Chondrocyte (in vitro differentiated cells): ENCODE results near the gene ADCY5. TPM values are rescaled to one million over a fixed set of nuclear protein-coding genes. Genes with fewer than 3 reads are reported as not detected.
"Not testable (repeated sequence)": the region's sequence is repeated elsewhere in the genome, so short reads cannot be mapped to it uniquely, and the experiment has no call there.

ENCODE experiments used
- DNase-seq: peaks from one replicate; pipeline ENCODE4 v3.0.0; 2021; ENCODE audit warnings: mixed read lengths, low spot score
- H3K27ac Mint-ChIP-seq: one replicate; pipeline ENCODE4 v1.8.0; 2021; ENCODE audit warnings: mild to moderate bottlenecking, moderate library complexity, mixed read lengths; ENCODE audit not compliant: unreplicated experiment
- H3K27me3 Mint-ChIP-seq: 2 replicates; pipeline ENCODE4 v1.8.0; 2021; ENCODE audit warnings: low read depth, mixed read lengths
- H3K36me3 Mint-ChIP-seq: 2 replicates; pipeline ENCODE4 v1.8.0; 2021; ENCODE audit warnings: low read depth, mixed read lengths
- H3K4me1 Mint-ChIP-seq: 2 replicates; pipeline ENCODE4 v1.8.0; 2021; ENCODE audit warnings: low read depth, mild to moderate bottlenecking, mixed read lengths
- H3K4me3 Mint-ChIP-seq: one replicate; pipeline ENCODE4 v1.8.0; 2021; ENCODE audit warnings: mild to moderate bottlenecking, moderate library complexity, mixed read lengths; ENCODE audit not compliant: unreplicated experiment
- H3K9me3 Mint-ChIP-seq: 2 replicates; pipeline ENCODE4 v1.8.0; 2021; ENCODE audit warnings: low read depth, mixed read lengths
- CTCF ChIP-seq: fragments of 200-600 bp; sonication (generic); IDR thresholded peaks from 2 replicates; pipeline ENCODE4 v1.5.0; 2021; ENCODE audit warnings: antibody characterized with exemption, mild to moderate bottlenecking, moderate library complexity
- long read RNA-seq: library from polyadenylated mRNA; stranded (forward); transcript quantifications from one replicate; pipeline ENCODE4 v2.0.0, GENCODE V29; 2021
- total RNA-seq: library from RNA; stranded (reverse); gene quantifications from 3 replicates; pipeline ENCODE4 v1.2.1, GENCODE V29; 2021

Gene ADCY5
- total RNA-seq, result 8.0 to 28.6 TPM (median 10.5 TPM) in 3 replicates
- long read RNA-seq, full-length matches to known transcripts, result 5 of 6 reads
- long read RNA-seq, partial matches to known transcripts, result 0 of 6 reads
- long read RNA-seq, other reads (novel, unspliced or antisense), result 1 of 6 reads

GRCh38 chr3:123448536-123449101, at the start of gene ADCY5:
Gene ADCY5, minus strand, starts transcription at chr3:123449090. Its CDS starts 545 bp downstream, at chr3:123448545.
- DNase-seq, result no peak
- H3K4me3 Mint-ChIP-seq, result peak within 1 kb of the TSS; percentile 71

GRCh38 chr3:123493912-123494311, 45.0 kb upstream of the ADCY5 start:
- H3K4me3 Mint-ChIP-seq, result no peak overlapping the region
- no peak overlapping the region for H3K27ac Mint-ChIP-seq
- H3K27me3 Mint-ChIP-seq, result no peaks in the 10 kb centered on the region
- H3K4me1 Mint-ChIP-seq, result peaks cover 13% of the 10 kb centered on the region
- TF ChIP-seq CTCF, result no peak
- no peaks in the 10 kb centered on the region for H3K9me3 Mint-ChIP-seq
- H3K36me3 Mint-ChIP-seq, result peaks cover 27% of the 10 kb centered on the region
- no peak for DNase-seq

More at GRCh38 chr3:123448536-123449101, at the start of gene ADCY5:
- peaks cover 31% of the 10 kb centered on the region for H3K27me3 Mint-ChIP-seq
- no peaks in the 10 kb centered on the region for H3K36me3 Mint-ChIP-seq
- H3K27ac Mint-ChIP-seq, result no peak within 1 kb of the TSS
- H3K4me1 Mint-ChIP-seq, result peaks cover 28% of the 10 kb centered on the region
- no peaks in the 10 kb centered on the region for H3K9me3 Mint-ChIP-seq
- no peak for TF ChIP-seq CTCF

GRCh38 chr3:123491966-123492587, 43.2 kb upstream of the ADCY5 start:
- Mint-ChIP-seq H3K4me1 (peaks cover 10% of the 10 kb centered on the region), H3K27me3 (no peaks in the 10 kb centered on the region), H3K27ac (no peak overlapping the region), H3K9me3 (no peaks in the 10 kb centered on the region), H3K4me3 (no peak overlapping the region), H3K36me3 (peaks cover 21% of the 10 kb centered on the region)
- TF ChIP-seq CTCF, result no peak
- DNase-seq, result no peak

GRCh38 chr3:123489400-123490004, 40.6 kb upstream of the ADCY5 start:
- peak overlapping the region; percentile 24 for H3K27ac Mint-ChIP-seq
- no peak overlapping the region for H3K4me3 Mint-ChIP-seq
- peaks cover 10% of the 10 kb centered on the region for H3K4me1 Mint-ChIP-seq
- no peak for DNase-seq
- H3K36me3 Mint-ChIP-seq, result peaks cover 17% of the 10 kb centered on the region
- H3K9me3 Mint-ChIP-seq, result no peaks in the 10 kb centered on the region
- peak; percentile 94 for TF ChIP-seq CTCF
- peaks cover 3% of the 10 kb centered on the region for H3K27me3 Mint-ChIP-seq

GRCh38 chr3:123488645-123489347, 39.9 kb upstream of the ADCY5 start:
- Mint-ChIP-seq H3K27ac (no peak overlapping the region), H3K4me1 (peaks cover 10% of the 10 kb centered on the region), H3K9me3 (no peaks in the 10 kb centered on the region), H3K4me3 (no peak overlapping the region), H3K36me3 (peaks cover 14% of the 10 kb centered on the region), H3K27me3 (peaks cover 3% of the 10 kb centered on the region)
- DNase-seq, result no peak
- TF ChIP-seq CTCF, result no peak

GRCh38 chr3:123487063-123487462, 38.2 kb upstream of the ADCY5 start:
- H3K4me3 Mint-ChIP-seq, result not testable (repeated sequence)

More at GRCh38 chr3:123487063-123487462, 38.2 kb upstream of the ADCY5 start:
- not testable (repeated sequence) for DNase-seq, H3K27me3 Mint-ChIP-seq, H3K27ac Mint-ChIP-seq, H3K9me3 Mint-ChIP-seq
- H3K4me1 Mint-ChIP-seq, result peaks cover 10% of the 10 kb centered on the region
- H3K36me3 Mint-ChIP-seq, result peaks cover 11% of the 10 kb centered on the region
